ENCODE measurements around the gene CCDC127.

GRCh38 chr5:157801-158200 is 60.2 kb downstream of the CCDC127 start:
- TF ChIP-seq RAD21 (IDR thresholded peaks at IDR 0.05; ENCODE audit: low read depth) = no peak
- TF ChIP-seq EP300 (IDR thresholded peaks at IDR 0.05; ENCODE audit: borderline replicate concordance) = no peak
- TF ChIP-seq MAX (IDR thresholded peaks at IDR 0.05) = no peak
- TF ChIP-seq EGR1 (IDR thresholded peaks at IDR 0.05) = no peak
- no peak for TF ChIP-seq FOXM1 (IDR thresholded peaks at IDR 0.05; ENCODE audit: borderline replicate concordance, low read depth)
- no peak for TF ChIP-seq REST (IDR thresholded peaks at IDR 0.05; ENCODE audit: low read depth)
- TF ChIP-seq CREB1 (IDR thresholded peaks at IDR 0.05; ENCODE audit: low read depth) = no peak
- TF ChIP-seq TCF12 (IDR thresholded peaks at IDR 0.05; ENCODE audit: low read depth) = no peak
- TF ChIP-seq YY1 (IDR thresholded peaks at IDR 0.05; ENCODE audit: low read depth) = no peak
- TF ChIP-seq CEBPB (IDR thresholded peaks at IDR 0.05) = no peak
- TF ChIP-seq TAF1 (IDR thresholded peaks at IDR 0.05; ENCODE audit: low read depth) = no peak
- no peak for TF ChIP-seq USF1 (IDR thresholded peaks at IDR 0.05)
- TF ChIP-seq TEAD4 (IDR thresholded peaks at IDR 0.05) = no peak
- no peak for TF ChIP-seq ZBTB7A (IDR thresholded peaks at IDR 0.05; ENCODE audit: low read depth)
